HFF-Myc (cell line): ENCODE results near the gene TMEM250.

Experiments
- DNase-seq: peaks from one replicate; pipeline ENCODE4 v3.0.0-alpha.2; 2011; ENCODE audit warnings: low read depth; ENCODE audit errors: extremely low read depth
- H3K4me3 ChIP-seq: replicated peaks from 2 replicates; pipeline ENCODE4 v1.5.1; 2011; ENCODE audit warnings: low read depth, mild to moderate bottlenecking, control low read depth, low read length
- TF ChIP-seq, protein P1 (sequence below): IDR thresholded peaks from 2 replicates; pipeline ENCODE4 v1.5.1; 2012; ENCODE audit warnings: mild to moderate bottlenecking, low read depth, low read length, control low read depth; ENCODE audit errors: missing control alignments

TMEM250 gene

DNA sequence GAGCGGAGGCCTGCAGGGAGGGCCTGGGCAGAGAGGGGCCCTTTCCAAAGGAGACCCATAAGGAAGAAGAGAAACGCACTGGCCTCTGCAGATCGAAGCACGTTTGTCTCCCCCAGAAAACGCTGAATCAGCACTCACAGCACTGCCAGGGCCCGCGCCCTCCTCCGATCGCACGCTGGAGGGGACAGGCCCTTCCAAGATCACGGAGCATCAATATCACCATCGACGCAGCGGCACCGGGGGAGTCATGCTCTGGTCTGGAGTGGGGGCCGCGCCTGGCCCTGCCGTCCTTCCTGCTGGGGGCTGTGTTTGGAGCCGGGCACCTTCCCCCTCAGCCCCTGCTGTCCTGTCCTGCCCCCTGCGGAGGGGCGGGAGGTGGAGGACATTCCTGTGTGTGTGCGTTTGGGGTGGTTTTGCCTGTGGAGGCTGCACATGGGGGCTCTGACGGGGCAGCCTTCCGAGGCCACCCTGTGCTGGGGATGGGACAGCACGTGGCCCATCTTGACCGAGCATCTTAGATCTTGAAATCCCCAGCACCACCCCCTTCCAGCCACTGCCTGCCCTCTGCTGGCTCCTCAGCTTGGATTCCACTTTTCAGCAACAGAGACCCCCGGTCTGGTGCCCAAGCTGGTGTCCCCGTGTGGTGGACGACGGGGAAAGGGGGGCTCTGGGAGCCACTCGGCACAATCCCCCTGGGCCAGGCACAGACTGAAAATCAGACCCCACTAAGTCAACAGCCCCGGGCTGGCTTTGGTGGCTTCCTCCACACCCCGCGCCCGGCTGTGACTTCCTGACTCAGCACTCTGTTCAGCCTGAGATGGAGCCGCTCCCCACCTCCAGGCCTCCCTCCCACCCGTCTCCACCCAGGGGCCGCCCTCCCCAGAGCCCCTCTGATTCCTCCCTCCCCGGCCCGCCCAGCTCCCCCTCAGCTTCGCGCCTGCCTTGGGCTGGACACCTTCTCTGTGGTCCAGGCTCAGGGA is 8.3 kb downstream of the TMEM250 start:
- H3K4me3 ChIP-seq, result peak overlapping the region; percentile 23
- DNase-seq, result no peak
- TF ChIP-seq, protein P1, sequence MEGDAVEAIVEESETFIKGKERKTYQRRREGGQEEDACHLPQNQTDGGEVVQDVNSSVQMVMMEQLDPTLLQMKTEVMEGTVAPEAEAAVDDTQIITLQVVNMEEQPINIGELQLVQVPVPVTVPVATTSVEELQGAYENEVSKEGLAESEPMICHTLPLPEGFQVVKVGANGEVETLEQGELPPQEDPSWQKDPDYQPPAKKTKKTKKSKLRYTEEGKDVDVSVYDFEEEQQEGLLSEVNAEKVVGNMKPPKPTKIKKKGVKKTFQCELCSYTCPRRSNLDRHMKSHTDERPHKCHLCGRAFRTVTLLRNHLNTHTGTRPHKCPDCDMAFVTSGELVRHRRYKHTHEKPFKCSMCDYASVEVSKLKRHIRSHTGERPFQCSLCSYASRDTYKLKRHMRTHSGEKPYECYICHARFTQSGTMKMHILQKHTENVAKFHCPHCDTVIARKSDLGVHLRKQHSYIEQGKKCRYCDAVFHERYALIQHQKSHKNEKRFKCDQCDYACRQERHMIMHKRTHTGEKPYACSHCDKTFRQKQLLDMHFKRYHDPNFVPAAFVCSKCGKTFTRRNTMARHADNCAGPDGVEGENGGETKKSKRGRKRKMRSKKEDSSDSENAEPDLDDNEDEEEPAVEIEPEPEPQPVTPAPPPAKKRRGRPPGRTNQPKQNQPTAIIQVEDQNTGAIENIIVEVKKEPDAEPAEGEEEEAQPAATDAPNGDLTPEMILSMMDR, result peak; percentile 22

DNA sequence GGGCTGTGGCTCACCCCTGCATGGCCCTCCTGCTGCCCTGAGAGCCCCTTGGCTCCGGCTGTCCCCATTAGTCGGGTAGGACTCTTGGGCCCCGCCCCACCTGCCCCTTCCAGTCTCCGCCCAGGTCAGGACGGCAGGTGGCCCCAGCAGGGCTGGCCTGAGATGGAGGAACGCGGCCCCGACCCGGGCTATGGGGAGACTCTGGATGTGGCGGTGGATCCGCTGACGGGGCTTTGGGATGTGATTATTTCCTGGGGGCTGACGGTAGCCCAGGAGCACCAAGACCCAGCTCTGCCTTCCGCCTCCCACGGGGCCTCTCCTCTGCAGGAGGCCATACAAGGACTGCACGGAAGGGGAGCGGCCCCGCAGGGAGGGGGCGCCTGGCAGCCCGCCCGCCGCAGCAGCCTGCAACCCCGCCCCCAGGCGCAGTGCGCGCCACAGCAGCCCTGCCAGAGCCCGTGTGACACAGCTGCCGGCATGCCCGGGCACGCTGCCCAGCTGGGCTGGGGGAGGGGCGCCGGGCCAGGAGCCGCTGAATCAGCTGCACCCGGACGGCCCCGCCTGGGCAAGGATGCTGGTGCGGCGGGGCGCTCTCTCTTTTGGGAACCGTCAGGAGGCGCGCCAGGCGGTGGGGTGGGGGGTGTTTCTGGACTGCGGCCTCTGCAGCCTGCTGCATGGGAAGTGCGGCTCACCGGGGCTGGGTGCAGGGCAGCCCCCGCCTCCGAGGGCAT is 9.2 kb downstream of the TMEM250 start:
- peak; percentile 69 for DNase-seq
- H3K4me3 ChIP-seq, result peak overlapping the region; percentile 23
- TF ChIP-seq, protein P1, result no peak

DNA sequence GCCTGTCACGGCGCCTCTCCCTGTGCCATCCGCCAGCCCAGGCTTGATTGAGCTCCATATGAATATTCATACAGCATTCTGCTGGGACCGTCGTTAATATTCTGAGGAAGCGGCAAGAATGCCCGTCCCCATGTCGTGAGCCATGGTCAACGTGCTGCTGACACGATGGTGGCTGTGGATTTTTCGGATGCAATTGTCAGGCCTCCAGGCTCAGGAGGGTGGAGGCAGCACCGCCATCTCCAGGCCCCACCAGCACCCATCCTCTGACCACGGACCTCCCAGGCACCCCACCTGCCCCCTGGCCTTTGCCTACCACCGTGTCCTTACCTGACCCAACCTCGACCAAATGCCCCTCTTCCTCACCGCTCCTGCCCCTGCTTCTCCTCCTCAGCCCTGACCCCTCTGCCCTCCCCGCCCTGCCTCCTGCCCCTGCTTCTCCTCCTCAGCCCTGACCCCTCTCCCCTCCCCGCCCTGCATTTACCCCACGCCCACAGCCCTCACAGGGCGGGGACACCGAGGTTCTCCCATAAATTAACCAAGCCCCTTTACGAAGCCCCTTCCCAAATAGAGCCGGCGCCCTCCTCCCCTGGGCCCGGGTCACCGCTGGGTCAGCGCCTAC is 9.9 kb downstream of the TMEM250 start:
- DNase-seq, result no peak
- H3K4me3 ChIP-seq, result no peak overlapping the region
- TF ChIP-seq, protein P1, result no peak

DNA sequence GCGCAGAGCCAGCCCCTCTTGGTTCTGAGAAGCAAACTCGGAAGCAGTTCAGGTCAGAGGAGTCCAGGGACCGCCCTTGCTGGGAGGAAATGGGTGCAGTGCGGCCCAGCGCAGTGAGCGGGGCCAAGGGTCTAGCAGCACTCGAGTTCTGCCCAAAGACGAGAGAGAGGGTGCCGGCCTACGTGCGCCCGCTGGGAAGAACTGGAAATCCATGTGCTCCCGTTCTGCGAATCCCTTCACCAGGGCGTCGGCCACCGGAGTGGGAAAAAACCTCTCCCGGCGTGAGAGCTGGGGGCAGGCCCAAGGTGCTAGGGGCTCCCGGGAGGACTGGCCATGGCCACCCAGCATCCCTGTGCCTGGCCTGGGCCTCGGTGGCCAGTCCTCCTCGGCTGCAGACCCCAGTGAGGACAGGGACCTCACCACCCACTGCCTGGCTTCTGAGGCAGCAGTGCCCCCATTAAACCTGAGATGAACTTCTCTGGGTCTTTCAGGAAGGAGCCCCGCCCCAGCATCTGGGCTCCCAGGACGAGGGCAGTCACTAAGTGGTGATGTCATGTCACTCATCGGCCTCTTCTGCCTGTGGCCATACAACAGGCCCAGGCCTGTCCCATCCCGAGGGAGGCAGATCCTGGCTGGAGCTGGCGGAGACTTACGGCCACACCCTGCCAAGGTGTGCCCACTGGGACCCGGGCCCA is 10.6 kb downstream of the TMEM250 start:
- no peak overlapping the region for H3K4me3 ChIP-seq
- TF ChIP-seq, protein P1, result no peak
- no peak for DNase-seq

DNA sequence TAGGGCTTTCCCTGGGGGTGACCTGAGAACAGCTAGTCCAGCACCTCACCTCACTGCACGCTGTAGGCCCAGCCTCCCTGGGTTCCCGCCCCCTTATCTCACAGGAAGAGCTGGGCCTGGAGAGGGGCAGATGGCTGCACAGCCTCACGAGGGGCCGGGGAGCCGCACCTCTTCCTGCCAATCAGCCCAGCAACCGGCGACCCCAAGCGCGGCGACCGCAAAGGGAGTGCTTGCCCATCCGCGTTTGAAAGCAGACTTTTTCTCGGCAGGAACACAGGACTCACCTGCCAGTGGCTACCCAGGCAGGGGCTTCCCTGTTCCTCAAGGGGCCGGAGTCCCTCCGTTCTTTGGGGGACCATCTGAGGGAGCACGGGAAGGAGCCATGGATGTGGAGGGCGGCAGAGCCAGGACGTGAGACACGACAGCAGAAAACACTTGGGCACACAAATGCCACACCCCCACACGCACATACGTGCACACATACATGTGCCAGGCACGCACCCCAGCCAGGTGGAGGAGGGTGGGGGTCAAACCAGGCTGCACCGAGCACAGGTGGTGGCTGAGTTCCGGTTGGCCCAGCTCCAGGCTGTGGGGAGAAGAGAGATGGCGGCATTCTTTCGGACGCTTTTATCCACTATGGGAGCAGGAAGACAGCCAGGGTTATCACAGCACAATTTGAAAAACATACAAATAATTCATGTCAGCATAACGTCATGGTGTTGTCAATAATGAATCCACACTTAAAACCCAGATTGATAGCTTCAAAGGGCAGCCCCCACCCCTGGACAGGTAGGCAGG is 11.3 kb downstream of the TMEM250 start:
- H3K4me3 ChIP-seq, result no peak overlapping the region
- DNase-seq, result no peak
- TF ChIP-seq, protein P1, result no peak
